Esophagus squamous epithelium (tissue), 5 donors: Measurements from ENCODE around the gene NEK7. TPM values are rescaled to one million over a fixed set of nuclear protein-coding genes. Genes with fewer than 3 reads are reported as not detected.

Experiments
- DNase-seq: peaks from one replicate; lab custom pipeline; 2025; lab: John Stamatoyannopoulos, UW
- H3K27ac ChIP-seq, 4 donors: fragments of 200-600 bp; sonication (generic); one replicate each; pipeline ENCODE4 v1.5.1; 2016 to 2019; ENCODE audit warnings: mild to moderate bottlenecking in 1 of 4
- H3K27me3 ChIP-seq, 4 donors: fragments of 200-600 bp; sonication (generic); 1 replicate in 3 of 4; 2 replicates in 1 of 4; pipeline versions ENCODE4 v1.5.1 to v1.6.0; 2017 to 2021; ENCODE audit warnings: antibody characterized with exemption in 1 of 4
- H3K36me3 ChIP-seq, 3 donors: fragments of 200-600 bp; sonication (generic); one replicate each; pipeline ENCODE4 v1.5.1; 2016 to 2019
- H3K4me1 ChIP-seq, 3 donors: fragments of 200-600 bp; sonication (generic); one replicate each; pipeline ENCODE4 v1.5.1; 2017 to 2019
- H3K4me3 ChIP-seq, 4 donors: fragments of 200-600 bp; sonication (generic); 1 replicate in 3 of 4; 2 replicates in 1 of 4; pipeline ENCODE4 v1.5.1; 2016 to 2019; ENCODE audit warnings: mild to moderate bottlenecking in 2 of 4, moderate library complexity in 1 of 4
- H3K9me3 ChIP-seq, 3 donors: fragments of 200-600 bp; sonication (generic); one replicate each; pipeline ENCODE4 v1.5.1; 2016 to 2019
- CTCF ChIP-seq, 6 experiments: fragments of 450-650 bp in 4 of 6; fragments of 200-600 bp in 2 of 6; sonication (generic) in 2 of 6; IDR thresholded peaks; one replicate each; pipeline ENCODE4 v1.5.1; 2016 to 2019; ENCODE audit warnings: antibody characterized with exemption in 6 of 6, mild to moderate bottlenecking in 4 of 6, moderate library complexity in 4 of 6
- POLR2A ChIP-seq, 4 donors: fragments of 450-650 bp; IDR thresholded peaks; one replicate each; pipeline ENCODE4 v1.6.1; 2017; ENCODE audit warnings: antibody characterized with exemption in 4 of 4, mild to moderate bottlenecking in 4 of 4, moderate library complexity in 3 of 4
- WGBS, 2 donors: methylation state at CpG; one replicate each; pipeline ENCODE4 v1.1.5; 2018; 5-methylcytosine and 5-hydroxymethylcytosine counted together
- intact Hi-C: fragments of 100-400 bp; cut with DNase I; formaldehyde crosslinking; loops from one replicate; pipeline ENCODE4 v1.15.0; 2022
- total RNA-seq, 4 donors: library from RNA; depleted of rRNA; stranded (reverse); fragments of >200 nt; gene quantifications; one replicate each; pipeline ENCODE4 v1.1.0, GENCODE V29; 2016
- donor health status: DM: yes; HTN: yes; CAD: no.

The NEK7 gene
- total RNA-seq, 4 donors from 2014 or later, result 26.2 to 79.2 (median 52.4) TPM

GRCh38 chr1:198121056-198121826 lies 35.6 kb upstream of the NEK7 start:
- H3K36me3 ChIP-seq, result no peaks in the 10 kb centered on the region
- H3K9me3 ChIP-seq, result no peaks in the 10 kb centered on the region
- no peaks in the 10 kb centered on the region for H3K4me1 ChIP-seq
- TF ChIP-seq CTCF (IDR thresholded peaks at IDR 0.05), result no peak
- no peak for TF ChIP-seq POLR2A (IDR thresholded peaks at IDR 0.05)
- no peaks in the 10 kb centered on the region for H3K27me3 ChIP-seq
- intact Hi-C loops, result no loop called here
- DNase-seq, result no peak
- WGBS, 2 donors, result 76 to 83% methylated on average over 3 of the region's 3 CpGs
- H3K4me3 ChIP-seq, result no peak overlapping the region
- H3K27ac ChIP-seq, result no peak overlapping the region

GRCh38 chr1:198122693-198123092 lies 34.1 kb upstream of the NEK7 start:
- TF ChIP-seq CTCF (IDR thresholded peaks at IDR 0.05) (no peak), POLR2A (IDR thresholded peaks at IDR 0.05) (no peak)
- no peak overlapping the region for H3K27ac ChIP-seq
- WGBS, 2 donors, result 94 to 100% methylated on average over 1 of the region's 1 CpG
- H3K4me1 ChIP-seq, result no peaks in the 10 kb centered on the region
- H3K36me3 ChIP-seq, result no peaks in the 10 kb centered on the region
- intact Hi-C loops, result no loop called here
- H3K27me3 ChIP-seq, result no peaks in the 10 kb centered on the region
- DNase-seq, result no peak
- no peaks in the 10 kb centered on the region for H3K9me3 ChIP-seq
- no peak overlapping the region for H3K4me3 ChIP-seq

GRCh38 chr1:198123133-198123532 lies 33.7 kb upstream of the NEK7 start:
- intact Hi-C loops, result no loop called here
- Histone ChIP-seq H3K9me3 (no peaks in the 10 kb centered on the region), H3K4me3 (no peak overlapping the region), H3K27me3 (no peaks in the 10 kb centered on the region), H3K36me3 (no peaks in the 10 kb centered on the region), H3K4me1 (no peaks in the 10 kb centered on the region), H3K27ac (no peak overlapping the region)
- TF ChIP-seq POLR2A (IDR thresholded peaks at IDR 0.05), result no peak
- no peak for TF ChIP-seq CTCF (IDR thresholded peaks at IDR 0.05)
- 54 to 80% methylated on average over 2 of the region's 2 CpGs for WGBS, 2 donors
- DNase-seq, result no peak

- Histone ChIP-seq H3K36me3 (no peaks in the 10 kb centered on the region), H3K4me3 (no peak overlapping the region), H3K27me3 (no peaks in the 10 kb centered on the region), H3K4me1 (no peaks in the 10 kb centered on the region), H3K27ac (no peak overlapping the region), H3K9me3 (no peaks in the 10 kb centered on the region)
- intact Hi-C loops, result no loop called here
- TF ChIP-seq POLR2A (IDR thresholded peaks at IDR 0.05), result no peak
- TF ChIP-seq CTCF (IDR thresholded peaks at IDR 0.05), result no peak
- DNase-seq, result no peak
- 64 to 71% methylated on average over 1 of the region's 1 CpG for WGBS, 2 donors
These were observed 32.1 kb upstream of the NEK7 start for GRCh38 chr1:198124673-198125072.

GRCh38 chr1:198125995-198126735 lies 30.6 kb upstream of the NEK7 start:
- TF ChIP-seq POLR2A (IDR thresholded peaks at IDR 0.05), result no peak
- TF ChIP-seq CTCF (IDR thresholded peaks at IDR 0.05), result no peak
- no peaks in the 10 kb centered on the region for H3K4me1 ChIP-seq
- H3K4me3 ChIP-seq, result no peak overlapping the region
- H3K36me3 ChIP-seq, result no peaks in the 10 kb centered on the region
- intact Hi-C loops, result no loop called here
- no peak overlapping the region for H3K27ac ChIP-seq
- no peaks in the 10 kb centered on the region for H3K9me3 ChIP-seq
- 43 to 72% methylated on average over 1 of the region's 1 CpG for WGBS, 2 donors
- H3K27me3 ChIP-seq, result no peaks in the 10 kb centered on the region
- no peak for DNase-seq
